ENCODE results near the gene SRC.

DNA sequence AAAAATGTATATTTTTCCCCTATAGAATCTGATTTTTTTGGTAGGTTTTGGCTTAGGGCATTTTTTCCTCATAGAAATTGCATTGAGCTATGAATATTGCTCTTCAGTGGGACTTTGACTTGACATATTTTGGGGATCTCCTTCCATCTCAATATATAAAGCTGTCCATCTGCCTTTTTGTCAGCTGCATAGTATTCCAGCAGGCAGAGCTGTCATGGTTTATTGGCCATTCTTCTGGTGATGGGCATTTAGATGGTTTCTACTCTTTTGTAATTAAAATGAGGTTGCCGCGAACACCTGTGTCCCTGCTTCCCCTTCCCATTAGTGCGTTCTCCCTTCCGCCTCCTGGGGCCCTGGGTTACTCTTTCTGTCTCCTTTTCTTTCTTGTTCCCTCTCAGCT lies 95.1 kb downstream of the SRC start:
- TF ChIP-seq, protein P1, sequence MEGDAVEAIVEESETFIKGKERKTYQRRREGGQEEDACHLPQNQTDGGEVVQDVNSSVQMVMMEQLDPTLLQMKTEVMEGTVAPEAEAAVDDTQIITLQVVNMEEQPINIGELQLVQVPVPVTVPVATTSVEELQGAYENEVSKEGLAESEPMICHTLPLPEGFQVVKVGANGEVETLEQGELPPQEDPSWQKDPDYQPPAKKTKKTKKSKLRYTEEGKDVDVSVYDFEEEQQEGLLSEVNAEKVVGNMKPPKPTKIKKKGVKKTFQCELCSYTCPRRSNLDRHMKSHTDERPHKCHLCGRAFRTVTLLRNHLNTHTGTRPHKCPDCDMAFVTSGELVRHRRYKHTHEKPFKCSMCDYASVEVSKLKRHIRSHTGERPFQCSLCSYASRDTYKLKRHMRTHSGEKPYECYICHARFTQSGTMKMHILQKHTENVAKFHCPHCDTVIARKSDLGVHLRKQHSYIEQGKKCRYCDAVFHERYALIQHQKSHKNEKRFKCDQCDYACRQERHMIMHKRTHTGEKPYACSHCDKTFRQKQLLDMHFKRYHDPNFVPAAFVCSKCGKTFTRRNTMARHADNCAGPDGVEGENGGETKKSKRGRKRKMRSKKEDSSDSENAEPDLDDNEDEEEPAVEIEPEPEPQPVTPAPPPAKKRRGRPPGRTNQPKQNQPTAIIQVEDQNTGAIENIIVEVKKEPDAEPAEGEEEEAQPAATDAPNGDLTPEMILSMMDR (conservative IDR thresholded peaks at IDR 0.05; ENCODE audit: low read depth in 2 of 2): no peak
- TF ChIP-seq ZNF114 (CRISPR knock-in tag; IDR thresholded peaks at IDR 0.05) (no peak), JUNB (IDR thresholded peaks at IDR 0.05; ENCODE audit: unreplicated experiment) (no peak)
